SK-N-SH (cell line): ENCODE data around the gene F5.

Experiments used
- CTCF ChIP-seq: fragments of 200-600 bp; sonication (generic); IDR thresholded peaks from 2 replicates; pipeline ENCODE4 v1.6.1; 2017; ENCODE audit warnings: antibody characterized with exemption, mild to moderate bottlenecking, moderate library complexity
- EP300 ChIP-seq, 2 experiments: IDR thresholded peaks; 2 replicates each; pipeline versions ENCODE4 v1.4.0 to v1.6.1; 2012; ENCODE audit warnings: borderline replicate concordance in 1 of 2, low read depth in 1 of 2, low read length in 1 of 2
- GABPA ChIP-seq: IDR thresholded peaks from 2 replicates; pipeline ENCODE4 v1.4.0; 2012; ENCODE audit warnings: low read depth, mild to moderate bottlenecking
- GATA2 ChIP-seq: sonication (generic); formaldehyde crosslinking; IDR thresholded peaks from 2 replicates; pipeline ENCODE4 v1.5.0; 2020; ENCODE audit warnings: mild to moderate bottlenecking, missing genetic modification reagents
- MAX ChIP-seq: IDR thresholded peaks from 2 replicates; pipeline ENCODE4 v1.4.0; 2012; ENCODE audit warnings: low read depth
- MEF2A ChIP-seq: IDR thresholded peaks from 2 replicates; pipeline ENCODE4 v1.4.0; 2012; ENCODE audit warnings: low read depth, borderline replicate concordance
- MXI1 ChIP-seq: IDR thresholded peaks from 2 replicates; pipeline ENCODE4 v1.6.1; 2012; ENCODE audit warnings: mild to moderate bottlenecking, low read depth, low read length, improper control_type of control experiment
- PBX3 ChIP-seq: IDR thresholded peaks from 2 replicates; pipeline ENCODE4; 2012
- POLR2AphosphoS5 ChIP-seq: IDR thresholded peaks from 2 replicates; pipeline ENCODE4 v1.6.1; 2012; ENCODE audit warnings: low read depth, low read length
- TCF12 ChIP-seq: IDR thresholded peaks from 2 replicates; pipeline ENCODE4 v1.4.0; 2012
- TEAD4 ChIP-seq: IDR thresholded peaks from 2 replicates; pipeline ENCODE4 v1.4.0; 2012; ENCODE audit warnings: mild to moderate bottlenecking, borderline replicate concordance; ENCODE audit not compliant: insufficient read depth

- no peak for TF ChIP-seq MAX
- TF ChIP-seq TCF12 = no peak
- TF ChIP-seq CTCF = peak; percentile 68
- TF ChIP-seq PBX3 = no peak
- no peak for TF ChIP-seq TEAD4
- TF ChIP-seq GATA2 (CRISPR knock-in tag) = no peak
- no peak for TF ChIP-seq EP300 (IDR thresholded peaks at IDR 0.05; ENCODE audit: borderline replicate concordance in 1 of 2, low read depth in 1 of 2, low read length in 1 of 2)
- TF ChIP-seq MXI1 = no peak
- TF ChIP-seq MEF2A = no peak
- TF ChIP-seq POLR2AphosphoS5 = no peak
- no peak for TF ChIP-seq GABPA
Measured at GRCh38 chr1:169550294-169550693, 36.0 kb downstream of the F5 start.
